Chondrocyte (in vitro differentiated cells): ENCODE measurements around the gene HAL. TPM values are rescaled to one million over a fixed set of nuclear protein-coding genes. Genes with fewer than 3 reads are reported as not detected.

Experiments
- DNase-seq: peaks from one replicate; pipeline ENCODE4 v3.0.0; 2021; ENCODE audit warnings: mixed read lengths, low spot score
- H3K27ac Mint-ChIP-seq: one replicate; pipeline ENCODE4 v1.8.0; 2021; ENCODE audit warnings: mild to moderate bottlenecking, moderate library complexity, mixed read lengths; ENCODE audit not compliant: unreplicated experiment
- H3K27me3 Mint-ChIP-seq: 2 replicates; pipeline ENCODE4 v1.8.0; 2021; ENCODE audit warnings: low read depth, mixed read lengths
- H3K36me3 Mint-ChIP-seq: 2 replicates; pipeline ENCODE4 v1.8.0; 2021; ENCODE audit warnings: low read depth, mixed read lengths
- H3K4me1 Mint-ChIP-seq: 2 replicates; pipeline ENCODE4 v1.8.0; 2021; ENCODE audit warnings: low read depth, mild to moderate bottlenecking, mixed read lengths
- H3K4me3 Mint-ChIP-seq: one replicate; pipeline ENCODE4 v1.8.0; 2021; ENCODE audit warnings: mild to moderate bottlenecking, moderate library complexity, mixed read lengths; ENCODE audit not compliant: unreplicated experiment
- H3K9me3 Mint-ChIP-seq: 2 replicates; pipeline ENCODE4 v1.8.0; 2021; ENCODE audit warnings: low read depth, mixed read lengths
- total RNA-seq: library from RNA; stranded (reverse); gene quantifications from 3 replicates; pipeline ENCODE4 v1.2.1, GENCODE V29; 2021
- TF ChIP-seq, protein P1 (sequence below): fragments of 200-600 bp; sonication (generic); IDR thresholded peaks from 2 replicates; pipeline ENCODE4 v1.5.0; 2021; ENCODE audit warnings: antibody characterized with exemption, mild to moderate bottlenecking, moderate library complexity

HAL gene
- total RNA-seq, 1 donor from 2014 or later = 0.10 TPM

DNA sequence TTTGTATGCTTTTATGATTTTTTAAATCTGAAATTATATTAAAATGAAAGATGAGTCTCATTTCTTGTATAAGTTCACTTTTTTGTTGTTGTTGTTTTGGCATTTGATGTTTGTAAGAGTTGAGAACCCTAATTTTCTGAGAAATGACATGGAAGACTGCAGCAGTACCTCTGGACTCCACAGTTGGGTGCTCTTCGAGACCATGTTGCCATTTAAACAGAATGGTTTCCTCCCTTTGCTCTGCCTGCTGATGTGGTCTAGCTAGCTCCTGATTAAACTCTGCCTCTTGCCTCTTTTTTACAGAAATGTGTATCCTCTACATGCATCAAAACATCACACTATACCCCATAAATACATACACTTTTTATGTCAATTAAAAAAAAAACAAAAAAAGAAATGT, 45.0 kb upstream of the HAL start:
- no peak overlapping the region for H3K27ac Mint-ChIP-seq
- DNase-seq = no peak
- peaks cover 15% of the 10 kb centered on the region for H3K4me1 Mint-ChIP-seq
- H3K9me3 Mint-ChIP-seq = no peaks in the 10 kb centered on the region
- no peaks in the 10 kb centered on the region for H3K27me3 Mint-ChIP-seq
- no peaks in the 10 kb centered on the region for H3K36me3 Mint-ChIP-seq
- TF ChIP-seq, protein P1, sequence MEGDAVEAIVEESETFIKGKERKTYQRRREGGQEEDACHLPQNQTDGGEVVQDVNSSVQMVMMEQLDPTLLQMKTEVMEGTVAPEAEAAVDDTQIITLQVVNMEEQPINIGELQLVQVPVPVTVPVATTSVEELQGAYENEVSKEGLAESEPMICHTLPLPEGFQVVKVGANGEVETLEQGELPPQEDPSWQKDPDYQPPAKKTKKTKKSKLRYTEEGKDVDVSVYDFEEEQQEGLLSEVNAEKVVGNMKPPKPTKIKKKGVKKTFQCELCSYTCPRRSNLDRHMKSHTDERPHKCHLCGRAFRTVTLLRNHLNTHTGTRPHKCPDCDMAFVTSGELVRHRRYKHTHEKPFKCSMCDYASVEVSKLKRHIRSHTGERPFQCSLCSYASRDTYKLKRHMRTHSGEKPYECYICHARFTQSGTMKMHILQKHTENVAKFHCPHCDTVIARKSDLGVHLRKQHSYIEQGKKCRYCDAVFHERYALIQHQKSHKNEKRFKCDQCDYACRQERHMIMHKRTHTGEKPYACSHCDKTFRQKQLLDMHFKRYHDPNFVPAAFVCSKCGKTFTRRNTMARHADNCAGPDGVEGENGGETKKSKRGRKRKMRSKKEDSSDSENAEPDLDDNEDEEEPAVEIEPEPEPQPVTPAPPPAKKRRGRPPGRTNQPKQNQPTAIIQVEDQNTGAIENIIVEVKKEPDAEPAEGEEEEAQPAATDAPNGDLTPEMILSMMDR = no peak
- no peak overlapping the region for H3K4me3 Mint-ChIP-seq

DNA sequence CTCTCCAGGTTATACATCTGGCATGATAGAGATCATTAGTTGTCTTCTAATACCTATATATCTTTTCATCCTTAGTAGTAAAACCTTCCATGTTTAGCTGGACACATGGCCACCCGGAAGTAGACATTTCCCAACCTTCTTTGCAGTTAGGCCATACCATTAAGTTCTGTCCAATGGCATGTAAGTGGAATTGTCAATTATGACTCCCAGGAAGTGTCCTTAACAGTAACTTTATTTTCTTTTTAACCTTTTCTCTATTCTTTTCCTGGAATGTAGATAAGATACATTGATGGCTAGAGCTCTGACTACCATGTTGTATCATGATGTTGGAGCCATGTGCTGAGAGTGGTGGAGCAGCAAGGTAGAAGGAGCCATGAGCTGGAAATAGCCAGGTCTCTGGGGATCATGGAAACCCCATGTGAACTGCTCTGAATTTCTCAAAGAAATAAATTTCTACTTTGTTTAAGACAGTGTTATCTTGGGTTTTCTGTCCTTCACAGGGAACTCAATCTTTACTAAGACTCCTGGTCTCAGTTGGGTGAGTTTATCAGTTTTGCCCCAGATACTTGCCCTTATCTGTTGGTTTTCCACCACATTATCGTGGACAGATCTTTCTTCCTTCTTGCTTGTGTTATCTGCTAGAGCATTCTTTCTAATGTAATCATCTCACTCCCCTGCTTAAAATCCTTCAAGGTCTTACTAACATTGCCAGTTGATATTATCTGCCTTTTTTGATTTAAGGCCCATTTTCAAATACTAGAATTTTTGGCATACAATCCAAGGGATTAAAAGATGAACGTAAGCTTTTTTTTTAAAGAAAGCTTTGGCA, 44.4 kb upstream of the HAL start:
- TF ChIP-seq, protein P1 = no peak
- H3K27me3 Mint-ChIP-seq = no peaks in the 10 kb centered on the region

DNA sequence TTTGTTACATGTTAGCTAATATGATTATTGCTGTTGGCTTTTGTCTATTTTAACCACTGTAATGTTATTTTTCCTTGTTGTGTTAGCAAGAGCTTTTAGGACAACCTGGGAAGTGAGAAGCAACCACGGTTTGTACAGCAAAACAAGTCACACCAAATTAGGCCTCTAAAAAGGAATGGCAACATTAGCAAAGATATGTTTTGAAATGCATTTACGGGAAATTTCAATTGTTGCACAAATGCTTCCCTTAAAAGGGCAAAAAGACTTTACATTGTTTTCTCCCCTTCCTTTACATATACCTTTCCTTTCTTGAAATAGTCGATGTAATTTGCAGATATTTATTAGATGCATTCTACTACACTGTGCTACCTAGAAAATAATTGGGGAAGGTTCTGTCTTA, 43.4 kb upstream of the HAL start:
- peaks cover 9% of the 10 kb centered on the region for H3K4me1 Mint-ChIP-seq
- H3K9me3 Mint-ChIP-seq = no peaks in the 10 kb centered on the region
- H3K27me3 Mint-ChIP-seq = no peaks in the 10 kb centered on the region
- DNase-seq = no peak
- H3K4me3 Mint-ChIP-seq = no peak overlapping the region
- H3K27ac Mint-ChIP-seq = no peak overlapping the region
- TF ChIP-seq, protein P1 = no peak
- H3K36me3 Mint-ChIP-seq = no peaks in the 10 kb centered on the region

More for the DNA sequence above, 44.4 kb upstream of the HAL start:
- no peak for DNase-seq
- H3K36me3 Mint-ChIP-seq = no peaks in the 10 kb centered on the region
- H3K9me3 Mint-ChIP-seq = no peaks in the 10 kb centered on the region
- peaks cover 15% of the 10 kb centered on the region for H3K4me1 Mint-ChIP-seq
- H3K4me3 Mint-ChIP-seq = no peak overlapping the region
- H3K27ac Mint-ChIP-seq = no peak overlapping the region

DNA sequence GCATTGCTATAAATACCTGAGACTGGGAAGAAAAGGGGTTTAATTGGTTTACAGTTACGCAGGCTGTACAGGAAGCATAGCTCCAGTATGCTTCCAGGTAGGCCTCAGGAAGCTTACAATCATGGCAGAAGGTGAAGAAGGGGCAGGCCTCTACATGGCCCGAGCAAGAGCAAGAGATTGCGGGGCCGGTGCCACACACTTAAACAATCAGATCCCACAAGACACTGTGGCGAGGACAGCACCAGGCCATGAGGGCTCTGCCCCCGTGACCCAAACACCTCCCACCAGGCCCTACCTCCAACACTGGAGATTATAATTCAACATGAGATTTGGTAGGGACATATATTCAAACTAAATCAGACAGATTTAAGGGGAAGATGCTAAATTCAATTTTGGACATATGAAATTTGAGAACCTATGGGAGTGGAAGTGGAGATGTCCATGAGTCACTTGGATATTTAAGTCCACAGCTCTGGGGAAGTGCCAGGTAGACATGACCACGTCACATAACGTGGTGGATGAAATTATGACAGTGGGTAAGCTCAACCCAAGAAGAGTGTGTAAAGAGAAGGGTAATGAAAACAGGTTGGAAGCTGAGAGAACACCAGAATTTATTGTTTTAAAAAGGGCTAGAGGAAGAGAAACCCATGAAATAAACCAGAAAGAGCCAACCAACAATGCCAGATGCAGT, 40.8 kb upstream of the HAL start:
- TF ChIP-seq, protein P1 = no peak
- Mint-ChIP-seq H3K27ac (no peak overlapping the region), H3K9me3 (no peaks in the 10 kb centered on the region), H3K27me3 (no peaks in the 10 kb centered on the region), H3K4me3 (no peak overlapping the region), H3K4me1 (no peaks in the 10 kb centered on the region), H3K36me3 (no peaks in the 10 kb centered on the region)
- no peak for DNase-seq

DNA sequence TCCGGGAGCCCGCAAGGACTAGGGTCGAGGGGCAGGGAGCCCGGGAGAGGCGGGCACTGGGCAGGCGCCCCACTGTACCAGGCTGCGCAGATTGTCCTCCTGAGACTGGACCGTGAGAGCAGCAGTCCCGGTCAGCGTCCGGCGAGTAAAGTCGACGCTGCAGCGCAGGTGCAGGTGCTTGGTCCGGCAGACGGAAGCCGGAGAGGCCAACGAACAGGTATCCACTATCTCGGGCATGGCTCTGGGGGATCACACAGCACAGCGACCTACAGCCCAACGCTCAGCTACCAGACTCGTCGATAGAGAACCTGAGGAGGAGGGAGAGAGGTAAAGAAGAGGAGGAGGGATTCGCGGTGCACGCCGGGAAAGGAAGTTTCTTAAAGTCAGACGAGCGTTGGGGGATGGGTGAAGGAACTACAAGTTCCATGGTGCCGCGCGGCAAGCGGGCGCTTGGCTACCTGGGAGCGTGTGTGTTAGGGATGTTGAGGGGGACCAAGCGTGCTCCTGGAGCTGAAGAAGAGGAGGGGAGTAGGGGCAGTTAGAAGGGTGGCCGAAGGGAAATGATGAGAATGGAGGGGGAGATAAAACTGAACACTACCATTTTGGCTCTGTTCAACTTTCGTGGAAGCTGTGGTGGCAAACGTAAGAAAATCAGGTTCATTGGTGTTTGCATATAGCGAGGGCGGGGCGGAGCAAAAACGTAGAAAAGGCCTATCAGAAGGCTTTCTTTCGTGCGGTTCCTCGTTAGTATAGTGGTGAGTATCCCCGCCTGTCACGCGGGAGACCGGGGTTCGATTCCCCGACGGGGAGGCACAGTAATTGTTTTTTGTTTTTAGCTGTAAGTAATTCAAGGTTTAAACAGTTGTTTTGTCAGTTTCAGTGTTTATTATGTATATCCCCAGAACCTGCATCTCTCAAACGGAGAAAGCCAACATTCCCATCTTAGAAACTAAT, 39.4 kb upstream of the HAL start, which contains the start of gene LTA4H:
TSS of gene LTA4H (minus strand) at position 305 of the 954 bp plus-strand sequence. CDS start at position 237, 68 bp downstream.
- H3K27ac Mint-ChIP-seq = no peak within 1 kb of the TSS
- TF ChIP-seq, protein P1 = no peak
- no peaks in the 10 kb centered on the region for H3K27me3 Mint-ChIP-seq
- peak; percentile 97 for DNase-seq
- no peak within 1 kb of the TSS for H3K4me3 Mint-ChIP-seq
- H3K9me3 Mint-ChIP-seq = no peaks in the 10 kb centered on the region
- no peaks in the 10 kb centered on the region for H3K36me3 Mint-ChIP-seq
- no peaks in the 10 kb centered on the region for H3K4me1 Mint-ChIP-seq
